Retina (tissue), 1 donor: ENCODE data around the gene FCN1.
"Not testable (repeated sequence)": the region's sequence is repeated elsewhere in the genome, so short reads cannot be mapped to it uniquely, and the experiment has no call there.

ENCODE experiments used
- DNase-seq: peaks from one replicate; pipeline ENCODE4 v3.0.0-alpha.2; 2016

The FCN1 gene

DNA sequence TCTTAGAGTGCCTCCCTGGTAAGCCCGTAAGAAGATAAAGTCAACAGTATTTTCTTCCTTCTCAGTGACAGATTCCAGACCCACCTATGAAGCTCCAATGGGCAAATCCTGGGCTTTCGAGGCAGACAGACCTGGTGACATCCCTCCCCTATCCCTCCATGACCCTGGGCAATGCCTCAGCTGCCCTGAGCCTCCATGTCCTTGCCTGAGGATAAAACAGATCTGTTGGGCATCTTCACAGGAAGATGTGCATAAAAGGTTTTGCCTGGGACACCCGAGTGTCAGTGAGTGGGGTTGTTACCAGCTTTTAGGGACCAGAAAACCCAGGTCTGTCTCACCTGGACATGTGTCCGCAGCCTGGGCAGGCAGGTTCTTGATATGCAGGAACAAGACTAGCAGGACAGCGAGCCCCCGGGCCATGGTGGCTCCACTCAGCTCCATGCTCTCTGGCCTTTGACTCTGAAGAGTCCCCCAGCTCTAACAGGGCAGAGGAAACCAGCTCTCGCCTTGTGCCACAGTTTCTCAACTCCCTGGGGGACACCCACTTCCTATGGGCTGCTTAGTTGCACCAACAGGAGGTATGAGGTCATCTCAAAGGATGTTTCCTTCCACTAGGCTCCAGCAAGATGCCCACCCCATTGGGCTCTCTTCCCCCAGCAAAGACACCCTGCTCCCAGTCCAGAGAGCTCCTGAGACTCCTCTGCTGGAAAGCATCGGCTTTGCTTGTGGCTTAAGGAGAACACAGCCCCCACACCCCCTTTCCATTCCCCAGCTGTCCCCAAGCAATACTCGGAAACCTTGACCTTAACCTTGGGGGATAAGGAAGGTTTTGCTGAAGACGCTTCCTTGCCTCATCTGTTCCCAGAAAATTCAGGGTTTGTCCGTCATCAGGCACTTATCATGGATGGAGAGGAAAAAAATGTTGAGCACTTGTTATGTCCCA lies at the start of gene FCN1:
FCN1 (minus strand) TSS at position 482 of the 943 bp plus-strand sequence; CDS start at position 441, 41 bp downstream.
- DNase-seq, result no peak

DNA sequence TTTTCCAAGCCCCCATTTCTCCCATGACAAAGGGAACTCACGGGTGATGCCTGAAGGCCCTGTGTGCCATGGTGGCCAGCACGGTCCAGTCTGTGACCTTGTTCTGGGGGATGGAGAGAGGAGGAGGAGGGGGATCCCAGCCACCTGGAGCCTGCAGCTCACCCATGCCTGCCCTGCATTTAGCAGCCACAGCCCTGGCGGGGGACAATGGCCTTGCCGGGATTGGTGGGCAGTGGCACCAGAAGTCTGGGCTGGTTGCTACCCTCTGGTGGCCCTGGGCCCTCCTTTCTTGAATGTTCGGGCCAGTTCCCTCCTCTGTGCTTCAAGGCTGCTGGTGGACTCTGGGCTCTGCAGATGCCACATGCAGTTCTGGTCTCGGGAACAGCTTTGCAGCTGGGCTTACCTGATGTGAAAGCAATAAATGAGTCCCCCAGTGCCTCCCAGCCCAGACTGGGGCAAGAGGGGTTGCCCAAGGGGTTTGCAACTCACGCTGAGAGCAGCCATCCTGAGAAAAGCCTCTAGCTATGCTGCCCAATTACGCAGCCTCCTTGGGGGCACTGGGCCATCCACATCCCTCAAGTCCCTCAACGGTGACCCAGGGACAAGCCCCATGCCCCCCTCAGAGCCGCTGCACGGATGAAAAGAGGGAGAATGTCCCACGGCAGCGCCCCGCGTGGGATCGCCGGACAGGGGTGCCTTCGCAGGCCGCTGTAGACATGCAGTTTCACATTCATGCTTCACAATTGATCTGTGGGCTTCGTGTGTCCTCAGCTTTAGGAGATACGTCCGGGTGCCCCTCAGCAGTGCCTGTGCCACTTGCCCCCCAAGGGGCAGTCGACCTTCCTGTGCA lies 49.2 kb upstream of the FCN1 start:
- DNase-seq, result no peak

DNA sequence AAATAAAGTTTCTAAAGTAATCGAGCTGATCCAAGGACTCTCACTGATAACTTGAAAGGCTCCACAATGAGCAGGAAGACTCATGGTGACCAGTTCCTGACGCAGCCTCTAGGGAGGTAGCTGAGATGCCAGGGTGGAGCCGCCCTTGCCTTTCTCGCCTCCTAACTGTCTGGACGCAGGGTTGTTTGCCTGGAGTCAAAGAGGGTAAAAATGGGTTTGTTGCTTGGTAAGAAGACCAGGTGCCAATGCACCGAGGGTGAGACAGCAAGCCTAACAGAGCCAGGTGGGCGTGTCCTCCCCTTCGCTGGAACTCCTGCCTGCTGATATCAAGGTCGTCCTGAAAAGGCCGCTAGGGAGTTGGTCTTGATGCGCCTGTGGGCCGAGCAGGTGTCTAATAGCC lies 48.6 kb upstream of the FCN1 start:
- DNase-seq, result no peak

DNA sequence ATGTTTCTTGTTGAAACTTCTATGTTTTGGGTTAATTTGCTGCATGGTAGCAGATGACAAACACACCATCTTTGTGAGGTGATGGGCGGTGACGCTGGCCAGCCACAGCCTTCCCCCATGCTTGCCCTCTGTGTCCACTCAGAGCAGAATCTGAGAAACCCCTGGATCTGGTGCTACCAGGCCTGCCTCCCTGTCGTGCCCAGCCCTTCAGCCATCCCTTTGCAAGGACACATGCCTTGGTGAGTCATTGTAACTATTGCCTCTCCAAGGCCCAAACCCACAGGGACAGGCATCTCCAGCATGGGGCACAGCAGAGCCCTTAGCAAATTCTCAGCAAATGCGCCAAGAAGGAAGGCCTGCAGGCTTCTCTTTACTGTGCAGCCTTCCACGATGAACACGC lies 48.1 kb upstream of the FCN1 start:
- DNase-seq, result no peak

DNA sequence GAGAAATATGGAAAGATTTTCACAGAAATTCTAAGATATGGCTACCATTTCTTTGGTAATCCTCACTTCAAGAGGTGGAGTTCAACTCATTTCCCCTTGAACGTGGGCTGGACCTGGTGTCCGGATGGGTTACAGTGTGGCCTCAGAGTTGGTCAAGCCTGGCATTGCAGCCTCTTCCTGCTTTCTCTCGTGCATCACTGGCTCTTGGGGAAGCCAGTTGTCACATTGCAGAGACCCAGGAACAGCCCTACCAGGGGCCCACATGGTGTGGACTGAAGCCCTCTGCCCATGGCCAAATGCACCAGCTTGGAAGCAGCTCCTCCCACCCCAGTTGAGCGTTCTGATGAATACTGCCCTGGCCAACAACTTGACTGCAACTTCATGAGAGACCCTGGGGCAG lies 47.7 kb upstream of the FCN1 start:
- no peak for DNase-seq

- no peak for DNase-seq
Observed at GRCh38 chr9:134964271-134965055, 46.8 kb upstream of the FCN1 start.

GRCh38 chr9:134963546-134963945 lies 45.8 kb upstream of the FCN1 start:
- DNase-seq, result no peak

DNA sequence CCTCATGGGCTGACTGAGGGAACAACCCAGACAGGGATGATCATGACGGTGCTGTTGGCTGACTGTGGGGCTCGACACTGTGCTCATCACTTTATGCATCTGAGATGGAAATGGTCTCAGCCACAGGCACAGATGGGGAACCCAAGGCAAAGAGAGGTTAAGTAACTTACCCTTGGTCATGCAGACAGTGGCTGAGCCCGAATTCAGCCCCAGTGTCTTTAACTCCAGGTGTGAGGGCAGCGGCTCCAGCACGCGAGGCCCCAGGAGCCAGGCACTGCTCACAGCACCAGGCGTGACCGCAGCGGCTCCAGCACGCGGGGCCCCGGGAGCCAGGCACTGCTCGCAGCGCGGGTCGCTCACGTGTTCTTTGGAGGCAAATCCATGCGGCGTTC lies 45.3 kb upstream of the FCN1 start:
- no peak for DNase-seq

DNA sequence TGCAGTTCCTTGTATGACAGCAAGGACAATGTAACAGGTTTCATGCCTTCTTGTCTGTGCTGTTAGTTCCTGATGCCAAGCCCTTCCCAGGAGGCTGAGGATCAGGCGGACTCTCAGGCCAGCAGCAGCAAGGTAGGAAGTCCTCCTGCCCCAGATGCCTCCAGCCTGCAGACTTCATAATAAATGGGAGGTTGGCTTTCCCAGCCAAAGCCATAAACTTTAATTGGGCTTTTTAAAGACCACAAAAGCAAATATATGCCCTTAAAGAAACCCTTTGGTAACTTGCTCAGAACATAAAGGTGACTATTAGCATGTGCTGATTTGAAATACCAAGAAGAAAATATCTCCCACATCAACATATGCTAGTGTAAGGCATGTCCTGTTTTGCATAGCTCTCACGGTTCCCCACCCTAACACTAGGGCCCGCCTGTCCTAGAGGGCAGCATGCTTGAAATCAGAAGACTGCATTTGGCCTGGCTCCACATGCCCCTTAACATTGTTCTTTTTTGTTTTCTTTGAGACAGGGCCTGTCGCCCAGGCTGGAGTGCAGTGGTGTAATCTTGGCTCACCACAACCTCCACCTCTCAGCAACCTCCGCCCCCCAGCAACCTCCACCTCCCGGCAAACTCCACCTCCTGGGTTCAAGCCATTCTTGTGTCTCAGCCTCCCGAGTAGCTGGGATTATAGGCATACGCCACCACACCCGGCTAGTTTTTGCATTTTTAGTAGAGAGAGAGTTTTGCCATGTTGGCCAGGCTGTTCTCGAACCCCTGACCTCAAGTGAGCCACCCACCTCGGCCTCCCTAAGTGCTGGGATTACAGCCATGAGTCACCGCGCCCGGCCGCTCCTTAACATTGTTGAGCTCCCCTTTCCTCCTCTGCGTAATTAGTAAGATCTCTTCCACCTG lies 44.6 kb upstream of the FCN1 start:
- no peak for DNase-seq

- no peak for DNase-seq
Observed at GRCh38 chr9:134961331-134962064, 43.8 kb upstream of the FCN1 start.

GRCh38 chr9:134960701-134961181 lies 43.0 kb upstream of the FCN1 start:
- DNase-seq, result peak; percentile 38

DNA sequence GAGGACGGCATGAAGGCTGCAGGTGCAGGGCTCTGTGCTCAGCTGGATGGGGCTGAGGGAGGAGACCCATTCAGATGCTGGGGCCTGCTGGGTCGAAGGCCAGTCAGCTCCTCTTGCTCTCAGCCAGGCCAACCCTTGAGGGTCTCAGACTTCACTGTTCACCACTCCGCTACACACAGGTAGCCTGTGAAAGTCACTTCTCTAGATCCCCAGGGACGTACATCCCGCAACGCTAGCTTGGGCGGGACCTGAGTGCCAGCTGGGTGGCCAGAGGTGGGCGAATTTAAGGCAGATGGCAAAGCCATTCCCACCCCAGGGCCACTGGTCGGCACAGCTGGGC lies 42.2 kb upstream of the FCN1 start:
- DNase-seq, result no peak

DNA sequence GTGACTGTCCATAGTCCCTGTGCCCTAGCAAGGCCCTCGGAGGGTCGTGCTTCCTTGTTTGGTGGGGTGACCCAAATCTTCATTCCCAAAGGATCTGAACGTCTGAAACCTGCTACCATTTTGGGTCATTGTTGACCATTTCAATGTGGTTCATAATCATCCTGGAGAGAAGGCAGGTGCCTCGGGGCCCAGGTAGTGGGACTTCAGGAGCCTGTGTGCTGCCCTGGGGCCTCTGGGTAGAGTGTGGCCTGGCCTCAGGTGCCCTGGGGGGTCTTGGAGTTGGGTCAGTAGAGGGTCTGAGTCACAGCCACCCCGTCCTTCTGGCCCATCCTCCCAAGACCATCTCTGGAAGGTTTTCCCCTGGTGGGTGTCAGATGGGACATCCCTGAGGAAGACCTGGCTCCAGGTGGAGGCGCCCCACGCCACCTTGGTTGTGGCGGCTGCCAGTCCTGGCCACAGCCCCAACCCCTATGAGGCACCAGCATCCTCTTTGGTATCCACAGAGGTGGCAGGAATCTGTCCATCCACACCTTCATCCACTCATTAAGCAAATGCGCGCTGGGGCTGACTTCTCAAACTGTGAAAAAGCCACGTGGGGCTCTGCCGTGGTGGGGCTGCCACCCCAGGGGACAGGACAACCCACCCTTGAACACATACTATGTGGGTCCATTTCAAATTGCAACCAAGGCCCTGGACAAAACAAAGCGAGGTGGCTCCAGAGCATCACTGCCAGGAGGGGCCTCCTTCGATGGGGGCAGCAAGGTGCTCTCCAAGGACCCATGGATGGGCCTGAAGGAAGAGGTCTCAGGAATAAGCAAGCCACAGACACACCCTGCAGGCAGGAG lies 41.6 kb upstream of the FCN1 start:
- no peak for DNase-seq

- DNase-seq, result no peak
Observed at GRCh38 chr9:134957945-134958227, 40.2 kb upstream of the FCN1 start.

- no peak for DNase-seq
Observed at GRCh38 chr9:134957165-134957944, 39.6 kb upstream of the FCN1 start.

DNA sequence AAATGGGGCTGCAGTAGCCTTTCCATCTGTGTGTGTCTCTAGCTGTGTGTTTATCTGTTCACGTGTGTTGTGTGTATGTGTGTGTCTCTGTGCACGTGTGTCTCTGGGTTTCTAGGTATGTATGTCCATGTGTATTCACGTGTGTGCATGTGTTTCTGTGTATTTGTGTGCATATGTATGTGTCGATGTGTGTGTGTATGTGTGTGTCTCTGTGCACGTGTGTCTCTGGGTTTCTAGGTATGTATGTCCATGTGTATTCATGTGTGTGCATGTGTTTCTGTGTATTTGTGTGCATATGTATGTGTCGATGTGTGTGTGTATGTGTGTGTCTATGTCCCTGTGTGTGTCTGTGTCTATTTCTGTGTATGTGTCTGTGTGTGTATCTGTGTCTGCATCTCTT lies 38.7 kb upstream of the FCN1 start:
- not testable (repeated sequence) for DNase-seq

- no peak for DNase-seq
Observed at GRCh38 chr9:134955801-134956200, 38.1 kb upstream of the FCN1 start.

- DNase-seq, result no peak
Observed at GRCh38 chr9:134955156-134955555, 37.4 kb upstream of the FCN1 start.

DNA sequence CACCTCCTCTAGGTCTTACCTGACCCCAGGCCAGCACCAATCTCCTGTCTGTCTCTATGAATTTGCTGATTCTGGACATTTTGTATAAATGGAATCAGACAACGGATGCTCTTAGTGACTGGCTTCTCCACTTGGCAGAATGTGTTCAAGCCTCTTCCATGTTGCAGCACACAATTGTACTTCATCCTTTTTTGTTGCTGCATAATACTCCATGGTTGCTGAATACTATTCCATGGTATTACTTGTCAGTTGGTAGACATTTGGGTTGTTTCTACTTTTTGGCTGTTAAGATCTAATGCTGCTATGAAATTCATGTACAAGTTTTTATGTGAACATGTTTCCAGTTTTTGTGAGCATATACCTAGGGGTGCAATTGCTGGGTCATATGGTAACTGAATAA lies 34.3 kb upstream of the FCN1 start:
- no peak for DNase-seq

- DNase-seq, result no peak
Observed at GRCh38 chr9:134951461-134951860, 33.7 kb upstream of the FCN1 start.
